Rectal smooth muscle tissue (tissue), 1 donor: Measurements from ENCODE around the gene ASPHD2.

Source experiments
- H3K27ac ChIP-seq: one replicate; pipeline ENCODE4 v1.7.0; 2013; ENCODE audit warnings: low read depth, low read length, inconsistent platforms
- H3K27me3 ChIP-seq: one replicate; pipeline ENCODE4 v1.7.0; 2013; ENCODE audit warnings: low read length; ENCODE audit not compliant: control insufficient read depth, insufficient read depth
- H3K36me3 ChIP-seq: one replicate; pipeline ENCODE4 v1.7.0; 2013; ENCODE audit warnings: low read length; ENCODE audit not compliant: control insufficient read depth, insufficient read depth
- H3K4me1 ChIP-seq: one replicate; pipeline ENCODE4 v1.7.0; 2013; ENCODE audit warnings: low read length; ENCODE audit not compliant: control insufficient read depth, insufficient read depth
- H3K4me3 ChIP-seq: one replicate; pipeline ENCODE4 v1.7.0; 2013; ENCODE audit warnings: low read length
- H3K9ac ChIP-seq: one replicate; pipeline ENCODE4 v1.7.0; 2013; ENCODE audit warnings: low read length

Gene ASPHD2

DNA sequence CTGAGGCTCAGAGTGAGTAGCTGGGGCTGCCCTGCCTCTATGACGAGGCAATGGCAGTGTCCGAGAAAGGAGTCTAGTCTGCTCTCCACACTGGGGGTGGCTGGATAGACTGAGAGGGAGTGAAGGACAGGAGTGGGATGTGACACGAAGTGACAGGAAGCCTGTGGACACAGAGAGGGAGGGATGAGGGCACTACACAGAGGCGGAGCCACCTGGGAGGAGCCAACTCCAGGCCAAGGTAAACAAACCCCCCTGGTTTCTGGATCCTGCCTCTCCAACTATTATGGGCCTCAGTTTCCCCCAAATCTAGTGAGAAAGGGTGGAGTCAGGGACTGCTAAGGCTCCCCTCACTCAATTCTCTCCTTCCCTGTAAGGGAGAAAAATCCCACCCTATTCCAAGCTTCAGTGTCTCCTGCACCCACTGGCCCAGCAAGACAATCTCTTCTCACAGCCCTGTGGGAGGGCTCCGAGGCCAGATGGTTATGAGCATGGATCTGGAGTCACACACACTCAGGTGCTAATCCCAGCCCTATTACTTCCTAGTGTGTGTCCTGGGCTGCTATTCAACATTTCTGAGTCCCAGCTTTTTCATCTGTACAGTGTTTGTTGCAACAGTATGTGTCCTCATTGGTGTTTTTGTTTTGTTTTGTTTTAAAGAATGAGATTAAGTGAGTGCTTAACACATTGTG lies 24.9 kb downstream of the ASPHD2 start:
- Histone ChIP-seq H3K4me1 (no peaks in the 10 kb centered on the region), H3K9ac (no peak overlapping the region), H3K4me3 (no peak overlapping the region), H3K27ac (no peak overlapping the region), H3K27me3 (no peaks in the 10 kb centered on the region), H3K36me3 (peaks cover 27% of the 10 kb centered on the region)

DNA sequence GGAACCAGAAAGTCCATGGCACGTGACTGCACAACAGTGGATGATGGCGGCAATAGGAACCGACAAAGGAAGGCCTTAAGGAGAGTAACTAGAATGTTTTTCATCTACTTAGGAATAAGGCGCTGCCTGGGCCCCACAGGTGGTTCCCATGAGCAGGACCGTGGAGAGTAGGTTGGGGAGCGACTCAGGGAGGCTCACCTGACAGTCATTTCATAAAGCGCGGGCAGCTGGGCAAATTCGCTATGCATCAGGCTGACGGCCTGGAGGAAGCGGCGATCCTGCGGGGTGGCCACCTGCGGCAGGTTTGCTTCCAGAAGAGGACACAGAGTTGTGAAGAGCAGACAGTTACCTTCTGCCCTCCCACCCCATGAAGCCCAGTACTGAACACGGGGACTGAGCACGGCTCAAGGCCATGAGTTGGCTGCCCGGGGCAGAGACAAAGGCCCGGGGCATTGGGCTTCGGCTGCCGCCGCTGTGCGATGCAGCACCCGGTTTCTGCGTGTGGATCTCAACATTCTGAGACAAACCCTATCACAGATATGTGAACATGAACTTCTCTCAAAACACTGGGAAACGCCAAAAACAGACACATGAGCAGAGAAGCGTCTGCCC lies 28.7 kb downstream of the ASPHD2 start:
- peaks cover 24% of the 10 kb centered on the region for H3K36me3 ChIP-seq
- no peak overlapping the region for H3K27ac ChIP-seq
- no peak overlapping the region for H3K4me3 ChIP-seq
- H3K4me1 ChIP-seq = peaks cover 3% of the 10 kb centered on the region
- no peaks in the 10 kb centered on the region for H3K27me3 ChIP-seq
- no peak overlapping the region for H3K9ac ChIP-seq

- Histone ChIP-seq H3K4me1 (peaks cover 10% of the 10 kb centered on the region), H3K4me3 (no peak overlapping the region), H3K27me3 (no peaks in the 10 kb centered on the region), H3K27ac (no peak overlapping the region), H3K9ac (no peak overlapping the region), H3K36me3 (peaks cover 31% of the 10 kb centered on the region)
These were observed 31.1 kb downstream of the ASPHD2 start for GRCh38 chr22:26460202-26460601.

DNA sequence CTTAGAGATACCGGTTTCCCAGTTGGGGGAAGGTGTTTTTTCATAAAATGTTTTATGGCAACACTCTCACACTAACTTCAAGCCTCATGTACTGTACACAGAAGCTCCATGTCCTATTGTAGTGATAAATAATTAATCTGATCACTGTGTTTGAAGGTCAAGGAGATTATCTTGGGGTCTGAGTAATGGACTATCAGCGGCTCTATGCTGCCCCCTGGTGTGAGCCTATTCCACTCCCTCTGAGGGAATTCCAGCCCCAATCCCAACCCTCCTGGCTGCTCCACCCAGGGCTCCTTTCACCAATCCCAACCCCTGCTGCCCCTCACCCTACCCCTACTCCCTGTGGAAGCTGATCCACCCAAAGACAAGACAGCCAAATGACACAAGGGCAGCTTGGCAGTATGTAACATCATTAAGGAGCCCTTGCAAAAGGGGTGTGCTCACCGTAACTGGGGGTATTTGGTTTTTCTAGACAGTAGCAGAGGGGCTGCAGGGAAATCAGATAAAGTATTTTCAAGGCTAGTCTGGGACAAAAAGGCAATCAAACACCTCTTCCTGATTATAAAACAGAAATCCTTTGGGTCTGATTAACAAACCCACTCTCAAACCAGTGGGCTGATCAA lies 32.2 kb downstream of the ASPHD2 start:
- Histone ChIP-seq H3K27ac (no peak overlapping the region), H3K9ac (no peak overlapping the region), H3K36me3 (peaks cover 34% of the 10 kb centered on the region), H3K27me3 (no peaks in the 10 kb centered on the region), H3K4me1 (peaks cover 10% of the 10 kb centered on the region), H3K4me3 (no peak overlapping the region)

DNA sequence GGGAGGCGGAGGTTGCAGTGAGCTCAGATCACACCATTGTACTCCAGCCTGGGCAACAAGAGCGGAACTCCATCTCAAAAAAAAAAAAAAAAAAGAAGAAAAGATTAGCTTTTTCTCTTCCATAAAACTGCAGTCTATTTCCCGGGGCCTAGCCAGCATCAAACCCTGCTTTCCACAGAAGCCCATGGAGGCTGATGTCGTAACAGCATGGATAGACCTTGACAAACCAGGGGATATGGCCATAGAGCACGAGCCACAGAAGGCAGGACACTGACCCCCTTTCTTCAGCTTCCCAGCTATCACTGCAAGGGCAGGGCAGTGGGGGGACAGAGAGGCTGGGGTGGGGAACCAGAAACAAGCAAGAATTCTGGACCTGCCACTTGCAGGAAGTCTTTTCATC lies 33.0 kb downstream of the ASPHD2 start:
- Histone ChIP-seq H3K4me3 (no peak overlapping the region), H3K27ac (no peak overlapping the region), H3K9ac (no peak overlapping the region), H3K27me3 (no peaks in the 10 kb centered on the region), H3K4me1 (peaks cover 10% of the 10 kb centered on the region), H3K36me3 (peaks cover 35% of the 10 kb centered on the region)

DNA sequence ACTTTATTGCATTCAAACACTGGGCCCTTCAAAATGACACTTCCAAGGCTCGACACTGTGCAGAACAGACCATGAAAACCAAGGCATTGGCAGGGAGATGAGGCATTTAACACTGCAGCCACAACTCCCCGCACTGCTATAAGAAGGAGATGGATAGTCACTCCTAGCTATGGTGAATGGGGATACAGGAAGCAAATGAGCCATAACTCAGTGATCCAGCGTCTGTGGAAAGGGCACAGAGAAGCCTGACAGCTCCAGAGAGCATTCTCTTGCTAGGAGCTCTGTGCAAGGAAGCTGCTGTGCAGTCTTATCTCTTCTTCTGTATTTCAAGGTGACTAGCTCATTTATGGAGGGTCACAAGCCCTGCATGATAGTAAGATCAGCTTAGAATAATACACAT lies 33.6 kb downstream of the ASPHD2 start:
- Histone ChIP-seq H3K27me3 (no peaks in the 10 kb centered on the region), H3K9ac (no peak overlapping the region), H3K4me3 (no peak overlapping the region), H3K27ac (no peak overlapping the region), H3K36me3 (peaks cover 37% of the 10 kb centered on the region), H3K4me1 (peaks cover 10% of the 10 kb centered on the region)

DNA sequence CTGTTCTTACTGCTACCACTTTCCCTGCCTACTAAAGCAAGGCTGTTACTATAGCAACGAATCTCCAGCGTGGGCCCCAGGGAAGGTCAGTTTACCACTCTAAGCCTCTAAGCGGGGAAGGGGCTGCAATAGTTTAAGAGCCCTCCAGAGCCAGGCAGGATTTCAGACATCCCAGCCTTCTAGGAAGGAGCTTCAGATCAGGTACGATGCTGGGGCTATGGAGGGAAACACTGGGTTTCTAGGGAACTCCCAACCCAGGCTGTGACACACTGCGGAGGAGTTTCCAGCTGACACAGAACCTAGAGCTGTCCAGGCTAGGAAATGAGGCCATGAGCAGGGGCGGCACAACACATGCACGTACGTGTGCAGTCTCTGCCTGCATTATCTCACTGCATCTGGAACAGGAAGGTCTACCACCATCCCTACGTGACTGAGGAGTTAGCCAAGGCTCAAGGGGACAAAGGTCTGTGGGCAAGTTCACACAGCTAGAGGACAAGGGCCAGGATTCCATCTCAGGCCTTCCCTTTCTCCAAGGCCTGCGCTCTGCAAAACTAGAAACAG lies 34.1 kb downstream of the ASPHD2 start:
- peaks cover 32% of the 10 kb centered on the region for H3K36me3 ChIP-seq
- H3K4me1 ChIP-seq = peaks cover 10% of the 10 kb centered on the region
- no peaks in the 10 kb centered on the region for H3K27me3 ChIP-seq
- H3K4me3 ChIP-seq = no peak overlapping the region
- no peak overlapping the region for H3K27ac ChIP-seq
- H3K9ac ChIP-seq = no peak overlapping the region

DNA sequence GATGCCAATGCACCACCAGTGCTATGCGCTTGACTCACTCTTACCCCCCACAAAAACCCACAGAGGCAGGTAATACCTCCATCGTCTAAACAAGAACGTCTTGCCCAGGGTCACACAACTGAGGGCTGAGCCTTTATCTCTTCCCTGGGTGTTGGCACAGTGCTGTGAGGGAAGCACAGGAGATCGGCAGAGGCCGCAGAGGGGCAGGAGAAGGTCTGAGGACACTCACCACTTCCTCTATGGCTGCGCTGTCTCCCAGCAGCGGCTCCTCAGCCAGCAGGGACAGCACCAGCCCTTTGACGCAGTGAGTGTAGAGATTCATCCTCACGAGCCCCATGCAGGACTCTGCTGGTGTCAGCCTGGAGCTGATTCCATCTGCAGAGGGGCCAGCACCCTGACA lies 34.6 kb downstream of the ASPHD2 start:
- H3K36me3 ChIP-seq = peaks cover 30% of the 10 kb centered on the region
- H3K4me3 ChIP-seq = no peak overlapping the region
- H3K27ac ChIP-seq = no peak overlapping the region
- H3K4me1 ChIP-seq = peaks cover 10% of the 10 kb centered on the region
- no peak overlapping the region for H3K9ac ChIP-seq
- H3K27me3 ChIP-seq = no peaks in the 10 kb centered on the region

- Histone ChIP-seq H3K27me3 (no peaks in the 10 kb centered on the region), H3K27ac (no peak overlapping the region), H3K36me3 (peaks cover 30% of the 10 kb centered on the region), H3K4me1 (peaks cover 10% of the 10 kb centered on the region), H3K4me3 (no peak overlapping the region), H3K9ac (no peak overlapping the region)
These were observed 35.3 kb downstream of the ASPHD2 start for GRCh38 chr22:26464312-26464711.

GRCh38 chr22:26466196-26466595 lies 37.1 kb downstream of the ASPHD2 start:
- Histone ChIP-seq H3K9ac (no peak overlapping the region), H3K36me3 (peaks cover 44% of the 10 kb centered on the region), H3K27me3 (no peaks in the 10 kb centered on the region), H3K4me1 (peaks cover 10% of the 10 kb centered on the region), H3K4me3 (no peak overlapping the region), H3K27ac (no peak overlapping the region)

GRCh38 chr22:26470807-26471206 lies 41.7 kb downstream of the ASPHD2 start:
- no peak overlapping the region for H3K9ac ChIP-seq
- H3K36me3 ChIP-seq = peaks cover 33% of the 10 kb centered on the region
- H3K4me3 ChIP-seq = no peak overlapping the region
- no peaks in the 10 kb centered on the region for H3K27me3 ChIP-seq
- no peak overlapping the region for H3K27ac ChIP-seq
- H3K4me1 ChIP-seq = no peaks in the 10 kb centered on the region

DNA sequence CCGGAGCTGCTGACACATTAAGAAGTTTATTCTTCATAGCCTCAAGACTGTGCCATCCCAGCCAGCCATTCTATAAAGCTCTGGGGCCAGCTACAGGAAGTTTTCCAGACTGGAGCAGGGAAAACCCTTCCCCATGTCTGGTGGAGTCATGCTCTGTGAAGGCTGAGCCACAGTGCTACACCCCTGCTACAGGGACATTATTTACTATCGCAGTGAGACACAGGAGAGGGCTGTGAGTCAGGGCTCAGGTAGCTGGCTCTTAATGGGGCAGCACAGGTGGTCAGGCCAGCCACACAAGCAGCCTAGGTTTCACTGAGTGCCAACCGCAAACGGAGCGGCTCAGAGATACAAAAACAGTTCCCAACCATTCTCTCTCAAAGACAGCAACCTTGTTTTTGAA lies 42.5 kb downstream of the ASPHD2 start:
- Histone ChIP-seq H3K27ac (no peak overlapping the region), H3K4me1 (no peaks in the 10 kb centered on the region), H3K27me3 (no peaks in the 10 kb centered on the region), H3K36me3 (peaks cover 29% of the 10 kb centered on the region), H3K9ac (no peak overlapping the region), H3K4me3 (no peak overlapping the region)
